GM06990 (cell line): ENCODE data around the gene NTM.

ENCODE experiments used
- DNase-seq: peaks from one replicate; pipeline ENCODE4 v3.0.0-alpha.2; 2011; ENCODE audit not compliant: insufficient read length; ENCODE audit errors: extremely low read depth
- H3K27me3 ChIP-seq: replicated peaks from 2 replicates; pipeline ENCODE4 v1.6.0; 2011; ENCODE audit warnings: low read length; ENCODE audit not compliant: control insufficient read depth, insufficient read depth
- H3K36me3 ChIP-seq: 2 replicates; pipeline ENCODE4 v1.5.1; 2011; ENCODE audit warnings: low read length; ENCODE audit not compliant: control insufficient read depth, insufficient read depth
- H3K4me3 ChIP-seq: replicated peaks from 2 replicates; pipeline ENCODE4 v1.5.1; 2011; ENCODE audit warnings: low read depth, mild to moderate bottlenecking, control low read depth, low read length
- CTCF ChIP-seq: IDR thresholded peaks from 2 replicates; pipeline ENCODE4 v1.5.1; 2011; ENCODE audit warnings: low read length, control low read depth, mild to moderate bottlenecking, inconsistent platforms; ENCODE audit not compliant: insufficient read depth, poor library complexity, severe bottlenecking

The NTM gene

GRCh38 chr11:131441051-131441810 lies 70.8 kb downstream of the NTM start:
- no peaks in the 10 kb centered on the region for H3K36me3 ChIP-seq
- H3K4me3 ChIP-seq, result no peak overlapping the region
- no peak for TF ChIP-seq CTCF
- no peak for DNase-seq
- H3K27me3 ChIP-seq, result no peaks in the 10 kb centered on the region; the same call in 1 of the 2 replicates

GRCh38 chr11:131446590-131447275 lies 76.3 kb downstream of the NTM start:
- H3K36me3 ChIP-seq, result no peaks in the 10 kb centered on the region
- no peak for DNase-seq
- no peak for TF ChIP-seq CTCF
- no peaks in the 10 kb centered on the region; the same call in 1 of the 2 replicates for H3K27me3 ChIP-seq
- no peak overlapping the region for H3K4me3 ChIP-seq

- TF ChIP-seq CTCF, result no peak
- DNase-seq, result no peak
- H3K4me3 ChIP-seq, result no peak overlapping the region
- no peaks in the 10 kb centered on the region; the same call in 1 of the 2 replicates for H3K27me3 ChIP-seq
- H3K36me3 ChIP-seq, result no peaks in the 10 kb centered on the region
Observed at GRCh38 chr11:131447277-131447815, 76.9 kb downstream of the NTM start.

- Histone ChIP-seq H3K4me3 (no peak overlapping the region), H3K27me3 (no peaks in the 10 kb centered on the region; the same call in 1 of the 2 replicates), H3K36me3 (no peaks in the 10 kb centered on the region)
- no peak for DNase-seq
- TF ChIP-seq CTCF, result no peak
Observed at GRCh38 chr11:131447898-131448297, 77.5 kb downstream of the NTM start.

GRCh38 chr11:131449036-131450019 lies 78.9 kb downstream of the NTM start:
- no peak overlapping the region for H3K4me3 ChIP-seq
- DNase-seq, result no peak

More at GRCh38 chr11:131449036-131450019, 78.9 kb downstream of the NTM start:
- no peaks in the 10 kb centered on the region for H3K36me3 ChIP-seq
- peaks cover under 1% of the 10 kb centered on the region; the same call in 1 of the 2 replicates for H3K27me3 ChIP-seq
- TF ChIP-seq CTCF, result no peak
